Measurements from ENCODE around the gene TEX22. TPM values are rescaled to one million over a fixed set of nuclear protein-coding genes. Genes with fewer than 3 reads are reported as not detected.

The TEX22 gene
- total and polyA plus RNA-seq, 4 donors, result 0.02 to 0.14 (median 0.08) TPM; not detected in 1

GRCh38 chr14:105383083-105383730, 15.1 kb upstream of the TEX22 start:
- no peaks in the 10 kb centered on the region for H3K9me3 ChIP-seq (ENCODE audit: control insufficient read depth in 4 of 4, low read length in 3 of 4)
- DNase-seq (ENCODE audit: low spot score), result no peak
- no peak overlapping the region for H3K4me3 ChIP-seq (ENCODE audit: low read depth in 1 of 3, low read length in 3 of 3)
- no peaks in the 10 kb centered on the region for H3K27me3 ChIP-seq (ENCODE audit: control insufficient read depth in 4 of 4, insufficient read depth in 4 of 4, low read length in 3 of 4)
- no peaks in the 10 kb centered on the region for H3K4me1 ChIP-seq (ENCODE audit: control insufficient read depth in 4 of 4, insufficient read depth in 4 of 4, low read length in 3 of 4)
- H3K36me3 ChIP-seq (ENCODE audit: control insufficient read depth in 4 of 4, insufficient read depth in 3 of 4, low read depth in 1 of 4, low read length in 3 of 4), result peaks cover 0 to 21% (median 5%) of the 10 kb centered on the region in 4 donors
- H3K27ac ChIP-seq (ENCODE audit: low read depth in 1 of 2, low read length in 2 of 2), result no peak overlapping the region
- 98% methylated on average over 32 of the region's 32 CpGs for WGBS
- no peak overlapping the region for H3K9ac ChIP-seq (ENCODE audit: low read depth in 1 of 2, low read length in 2 of 2)
- TF ChIP-seq HNF4G (IDR thresholded peaks at IDR 0.05) (no peak), GABPA (IDR thresholded peaks at IDR 0.05 in 1 of 2, conservative IDR thresholded peaks at IDR 0.05 in 1 of 2) (no peak), JUND (IDR thresholded peaks at IDR 0.05) (no peak), NR2F2 (IDR thresholded peaks at IDR 0.05) (no peak), RXRA (IDR thresholded peaks at IDR 0.05) (no peak), REST (IDR thresholded peaks at IDR 0.05) (no peak), FOXA2 (IDR thresholded peaks at IDR 0.05) (no peak), SP1 (IDR thresholded peaks at IDR 0.05) (no peak), RAD21 (IDR thresholded peaks at IDR 0.05) (no peak), TAF1 (conservative IDR thresholded peaks at IDR 0.05) (no peak), ZBTB33 (IDR thresholded peaks at IDR 0.05) (no peak), FOXA1 (IDR thresholded peaks at IDR 0.05) (no peak), HNF4A (conservative IDR thresholded peaks at IDR 0.05) (no peak), EGR1 (IDR thresholded peaks at IDR 0.05; ENCODE audit: low read depth in 2 of 2) (no peak)
- TF ChIP-seq, protein P1, sequence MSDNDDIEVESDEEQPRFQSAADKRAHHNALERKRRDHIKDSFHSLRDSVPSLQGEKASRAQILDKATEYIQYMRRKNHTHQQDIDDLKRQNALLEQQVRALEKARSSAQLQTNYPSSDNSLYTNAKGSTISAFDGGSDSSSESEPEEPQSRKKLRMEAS (IDR thresholded peaks at IDR 0.05), result no peak
- TF ChIP-seq, protein P2, sequence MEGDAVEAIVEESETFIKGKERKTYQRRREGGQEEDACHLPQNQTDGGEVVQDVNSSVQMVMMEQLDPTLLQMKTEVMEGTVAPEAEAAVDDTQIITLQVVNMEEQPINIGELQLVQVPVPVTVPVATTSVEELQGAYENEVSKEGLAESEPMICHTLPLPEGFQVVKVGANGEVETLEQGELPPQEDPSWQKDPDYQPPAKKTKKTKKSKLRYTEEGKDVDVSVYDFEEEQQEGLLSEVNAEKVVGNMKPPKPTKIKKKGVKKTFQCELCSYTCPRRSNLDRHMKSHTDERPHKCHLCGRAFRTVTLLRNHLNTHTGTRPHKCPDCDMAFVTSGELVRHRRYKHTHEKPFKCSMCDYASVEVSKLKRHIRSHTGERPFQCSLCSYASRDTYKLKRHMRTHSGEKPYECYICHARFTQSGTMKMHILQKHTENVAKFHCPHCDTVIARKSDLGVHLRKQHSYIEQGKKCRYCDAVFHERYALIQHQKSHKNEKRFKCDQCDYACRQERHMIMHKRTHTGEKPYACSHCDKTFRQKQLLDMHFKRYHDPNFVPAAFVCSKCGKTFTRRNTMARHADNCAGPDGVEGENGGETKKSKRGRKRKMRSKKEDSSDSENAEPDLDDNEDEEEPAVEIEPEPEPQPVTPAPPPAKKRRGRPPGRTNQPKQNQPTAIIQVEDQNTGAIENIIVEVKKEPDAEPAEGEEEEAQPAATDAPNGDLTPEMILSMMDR (IDR thresholded peaks at IDR 0.05; ENCODE audit: low read depth, low read length, missing input control), result no peak
- TF ChIP-seq, protein P3, sequence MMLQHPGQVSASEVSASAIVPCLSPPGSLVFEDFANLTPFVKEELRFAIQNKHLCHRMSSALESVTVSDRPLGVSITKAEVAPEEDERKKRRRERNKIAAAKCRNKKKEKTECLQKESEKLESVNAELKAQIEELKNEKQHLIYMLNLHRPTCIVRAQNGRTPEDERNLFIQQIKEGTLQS (IDR thresholded peaks at IDR 0.05), result no peak

All from liver (tissue), 9 donors.